Osteoblast (primary cell): ENCODE measurements around the gene TENT5D. TPM values are rescaled to one million over a fixed set of nuclear protein-coding genes. Genes with fewer than 3 reads are reported as not detected.

Experiments
- DNase-seq: peaks from one replicate; pipeline ENCODE4 v3.0.0; 2011; ENCODE audit warnings: low spot score, mixed read lengths; ENCODE audit not compliant: insufficient read length; ENCODE audit errors: missing footprints
- H2AFZ ChIP-seq: 2 replicates; pipeline ENCODE4 v1.6.0; 2011; ENCODE audit warnings: mild to moderate bottlenecking, low read length
- H3K27ac ChIP-seq: 2 replicates; pipeline ENCODE4 v1.5.1; 2011; ENCODE audit warnings: mild to moderate bottlenecking, low read depth, low read length, moderate library complexity
- H3K27me3 ChIP-seq: 2 replicates; pipeline ENCODE4 v1.6.0; 2012; ENCODE audit warnings: mild to moderate bottlenecking, control low read depth, inconsistent platforms, low read length, moderate library complexity; ENCODE audit not compliant: insufficient read depth
- H3K36me3 ChIP-seq: 2 replicates; pipeline ENCODE4 v1.5.1; 2011; ENCODE audit warnings: mild to moderate bottlenecking, low read length, control low read depth, moderate library complexity; ENCODE audit not compliant: insufficient read depth
- H3K4me1 ChIP-seq: 2 replicates; pipeline ENCODE4 v1.5.1; 2011; ENCODE audit warnings: mild to moderate bottlenecking, low read length, control low read depth, moderate library complexity; ENCODE audit not compliant: insufficient read depth
- H3K4me2 ChIP-seq: 2 replicates; pipeline ENCODE4 v1.6.0; 2011; ENCODE audit warnings: mild to moderate bottlenecking, low read length; ENCODE audit not compliant: insufficient read depth
- H3K4me3 ChIP-seq: fragments of 200-600 bp; sonication (generic); 3 replicates; pipeline ENCODE4 v1.5.1; 2012; ENCODE audit warnings: mild to moderate bottlenecking, low read length, inconsistent platforms; ENCODE audit not compliant: insufficient read depth
- H3K79me2 ChIP-seq: 2 replicates; pipeline ENCODE4 v1.6.0; 2012; ENCODE audit warnings: mild to moderate bottlenecking, low read length, control low read depth, inconsistent platforms; ENCODE audit not compliant: insufficient read depth
- H3K9me3 ChIP-seq: 2 replicates; pipeline ENCODE4 v1.5.1; 2011; ENCODE audit warnings: low read depth, low read length, control low read depth
- H4K20me1 ChIP-seq: 2 replicates; pipeline ENCODE4 v1.6.0; 2012; ENCODE audit warnings: mild to moderate bottlenecking, low read length, control low read depth; ENCODE audit not compliant: insufficient read depth
- CTCF ChIP-seq: IDR thresholded peaks from 2 replicates; pipeline ENCODE4 v1.5.1; 2011; ENCODE audit warnings: mild to moderate bottlenecking, low read depth, low read length, moderate library complexity; ENCODE audit errors: extremely low read depth
- total RNA-seq: library from RNA; depleted of rRNA; stranded (reverse); fragments of >200 nt; gene quantifications from 2 replicates; pipeline ENCODE4 v1.2.3, GENCODE V29; 2012

The TENT5D gene
- total RNA-seq, 1 donor, result not detected

GRCh38 chrX:80423744-80424143 is 3.5 kb downstream of the TENT5D start:
- no peak for DNase-seq
- H3K27ac ChIP-seq, result no peak overlapping the region
- no peak overlapping the region for H3K4me3 ChIP-seq
- H2AFZ ChIP-seq, result no peak overlapping the region
- H3K4me2 ChIP-seq, result no peak overlapping the region
- no peaks in the 10 kb centered on the region for H4K20me1 ChIP-seq
- H3K36me3 ChIP-seq, result no peaks in the 10 kb centered on the region
- no peaks in the 10 kb centered on the region for H3K9me3 ChIP-seq
- no peaks in the 10 kb centered on the region for H3K79me2 ChIP-seq
- no peaks in the 10 kb centered on the region for H3K4me1 ChIP-seq
- no peak for TF ChIP-seq CTCF
- H3K27me3 ChIP-seq, result no peaks in the 10 kb centered on the region

- Histone ChIP-seq H2AFZ (no peak overlapping the region), H3K4me3 (no peak overlapping the region), H4K20me1 (no peaks in the 10 kb centered on the region), H3K27ac (no peak overlapping the region), H3K9me3 (no peaks in the 10 kb centered on the region), H3K79me2 (no peaks in the 10 kb centered on the region), H3K27me3 (no peaks in the 10 kb centered on the region), H3K4me2 (no peak overlapping the region), H3K36me3 (no peaks in the 10 kb centered on the region), H3K4me1 (no peaks in the 10 kb centered on the region)
- TF ChIP-seq CTCF, result peak; percentile 8
- no peak for DNase-seq
Observed at GRCh38 chrX:80430826-80431504, 10.7 kb downstream of the TENT5D start.

GRCh38 chrX:80431505-80431832 is 11.2 kb downstream of the TENT5D start:
- H3K79me2 ChIP-seq, result no peaks in the 10 kb centered on the region
- H2AFZ ChIP-seq, result no peak overlapping the region
- no peaks in the 10 kb centered on the region for H3K36me3 ChIP-seq
- H3K9me3 ChIP-seq, result no peaks in the 10 kb centered on the region
- no peak overlapping the region for H3K4me3 ChIP-seq
- no peak for DNase-seq
- H3K27me3 ChIP-seq, result no peaks in the 10 kb centered on the region
- no peaks in the 10 kb centered on the region for H3K4me1 ChIP-seq
- H3K4me2 ChIP-seq, result no peak overlapping the region
- H3K27ac ChIP-seq, result no peak overlapping the region
- no peak for TF ChIP-seq CTCF
- no peaks in the 10 kb centered on the region for H4K20me1 ChIP-seq

GRCh38 chrX:80432441-80432840 is 12.2 kb downstream of the TENT5D start:
- no peak overlapping the region for H2AFZ ChIP-seq
- no peak for DNase-seq
- no peaks in the 10 kb centered on the region for H3K36me3 ChIP-seq

More at GRCh38 chrX:80432441-80432840, 12.2 kb downstream of the TENT5D start:
- H3K4me3 ChIP-seq, result no peak overlapping the region
- H3K4me1 ChIP-seq, result no peaks in the 10 kb centered on the region
- no peaks in the 10 kb centered on the region for H3K79me2 ChIP-seq
- no peaks in the 10 kb centered on the region for H3K9me3 ChIP-seq
- H3K4me2 ChIP-seq, result no peak overlapping the region
- no peaks in the 10 kb centered on the region for H3K27me3 ChIP-seq
- no peak for TF ChIP-seq CTCF
- H3K27ac ChIP-seq, result no peak overlapping the region
- H4K20me1 ChIP-seq, result no peaks in the 10 kb centered on the region
